GM06990 (cell line): Measurements from ENCODE around the gene SFMBT1.

Experiments used
- DNase-seq: peaks from one replicate; pipeline ENCODE4 v3.0.0-alpha.2; 2011; ENCODE audit not compliant: insufficient read length; ENCODE audit errors: extremely low read depth
- H3K27me3 ChIP-seq: replicated peaks from 2 replicates; pipeline ENCODE4 v1.6.0; 2011; ENCODE audit warnings: low read length; ENCODE audit not compliant: control insufficient read depth, insufficient read depth
- H3K36me3 ChIP-seq: 2 replicates; pipeline ENCODE4 v1.5.1; 2011; ENCODE audit warnings: low read length; ENCODE audit not compliant: control insufficient read depth, insufficient read depth
- H3K4me3 ChIP-seq: replicated peaks from 2 replicates; pipeline ENCODE4 v1.5.1; 2011; ENCODE audit warnings: low read depth, mild to moderate bottlenecking, control low read depth, low read length
- TF ChIP-seq, protein P1 (sequence below): IDR thresholded peaks from 2 replicates; pipeline ENCODE4 v1.5.1; 2011; ENCODE audit warnings: low read length, control low read depth, mild to moderate bottlenecking, inconsistent platforms; ENCODE audit not compliant: insufficient read depth, poor library complexity, severe bottlenecking

SFMBT1 gene

DNA sequence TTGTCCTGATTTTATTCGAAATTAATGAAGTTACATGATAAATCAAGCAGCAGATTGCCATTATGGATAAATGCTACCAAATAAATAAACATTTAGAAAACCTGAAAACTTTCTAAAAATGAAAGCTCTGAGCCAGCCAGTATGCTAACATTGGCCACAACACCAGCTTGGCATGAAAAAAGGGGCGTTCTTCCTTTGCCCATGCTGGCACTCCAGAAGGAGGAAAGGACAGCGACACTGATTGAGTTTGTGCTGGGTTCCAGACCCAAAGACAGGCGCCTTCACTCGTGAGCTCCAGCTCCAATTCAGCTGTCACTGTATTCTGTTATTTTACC, 153.6 kb downstream of the SFMBT1 start:
- H3K36me3 ChIP-seq: peaks cover 1% of the 10 kb centered on the region; the same call in 1 of the 2 replicates
- TF ChIP-seq, protein P1, sequence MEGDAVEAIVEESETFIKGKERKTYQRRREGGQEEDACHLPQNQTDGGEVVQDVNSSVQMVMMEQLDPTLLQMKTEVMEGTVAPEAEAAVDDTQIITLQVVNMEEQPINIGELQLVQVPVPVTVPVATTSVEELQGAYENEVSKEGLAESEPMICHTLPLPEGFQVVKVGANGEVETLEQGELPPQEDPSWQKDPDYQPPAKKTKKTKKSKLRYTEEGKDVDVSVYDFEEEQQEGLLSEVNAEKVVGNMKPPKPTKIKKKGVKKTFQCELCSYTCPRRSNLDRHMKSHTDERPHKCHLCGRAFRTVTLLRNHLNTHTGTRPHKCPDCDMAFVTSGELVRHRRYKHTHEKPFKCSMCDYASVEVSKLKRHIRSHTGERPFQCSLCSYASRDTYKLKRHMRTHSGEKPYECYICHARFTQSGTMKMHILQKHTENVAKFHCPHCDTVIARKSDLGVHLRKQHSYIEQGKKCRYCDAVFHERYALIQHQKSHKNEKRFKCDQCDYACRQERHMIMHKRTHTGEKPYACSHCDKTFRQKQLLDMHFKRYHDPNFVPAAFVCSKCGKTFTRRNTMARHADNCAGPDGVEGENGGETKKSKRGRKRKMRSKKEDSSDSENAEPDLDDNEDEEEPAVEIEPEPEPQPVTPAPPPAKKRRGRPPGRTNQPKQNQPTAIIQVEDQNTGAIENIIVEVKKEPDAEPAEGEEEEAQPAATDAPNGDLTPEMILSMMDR: no peak
- no peak for DNase-seq
- no peaks in the 10 kb centered on the region for H3K27me3 ChIP-seq
- no peak overlapping the region for H3K4me3 ChIP-seq

DNA sequence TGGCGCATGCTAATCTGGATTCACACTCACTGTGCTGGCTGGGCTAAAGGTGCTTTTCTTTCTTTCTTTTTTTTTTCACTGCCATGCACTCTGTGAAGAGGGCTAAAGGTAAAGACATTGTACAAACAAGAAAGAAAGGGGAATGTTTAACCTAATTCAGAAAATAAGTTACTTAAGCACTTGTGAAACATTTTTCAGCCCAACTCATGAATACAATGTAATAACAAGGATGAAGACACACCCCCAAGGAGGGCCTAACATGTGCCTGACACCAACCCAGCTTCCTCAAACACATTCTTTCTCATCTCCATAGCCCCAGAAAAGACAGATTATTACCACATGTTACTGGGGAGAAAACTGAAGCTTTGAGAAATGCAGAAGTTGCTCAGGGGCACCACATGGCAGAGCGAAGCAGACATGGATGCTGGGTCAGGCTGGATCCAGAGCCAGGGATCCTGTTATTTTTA, 154.2 kb downstream of the SFMBT1 start:
- TF ChIP-seq, protein P1: no peak
- no peak overlapping the region for H3K4me3 ChIP-seq
- peak; percentile 15 for DNase-seq
- H3K27me3 ChIP-seq: no peaks in the 10 kb centered on the region
- peaks cover 1% of the 10 kb centered on the region; the same call in 1 of the 2 replicates for H3K36me3 ChIP-seq

DNA sequence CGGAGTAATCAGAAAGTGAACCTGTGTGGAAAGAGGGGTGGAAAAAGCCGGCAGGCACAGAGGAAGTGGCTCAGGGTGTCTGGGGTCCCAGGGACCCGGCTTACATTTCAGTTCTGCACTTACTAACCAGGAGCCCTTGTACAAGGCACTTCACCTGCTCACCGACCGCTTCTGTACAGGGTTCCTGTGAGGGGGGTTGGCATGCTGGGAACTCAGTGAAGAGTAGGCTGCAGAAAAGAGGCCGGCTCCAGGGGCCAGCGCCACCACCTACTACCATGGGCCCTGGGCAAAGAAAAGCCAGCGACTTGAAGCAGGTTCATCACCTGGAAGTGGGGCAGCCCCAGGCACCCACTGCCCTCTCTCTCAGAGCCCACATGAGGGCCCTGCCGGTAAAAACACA, 154.7 kb downstream of the SFMBT1 start:
- TF ChIP-seq, protein P1: no peak
- Histone ChIP-seq H3K27me3 (no peaks in the 10 kb centered on the region), H3K4me3 (no peak overlapping the region), H3K36me3 (peaks cover 1% of the 10 kb centered on the region; the same call in 1 of the 2 replicates)
- DNase-seq: peak; percentile 31

DNA sequence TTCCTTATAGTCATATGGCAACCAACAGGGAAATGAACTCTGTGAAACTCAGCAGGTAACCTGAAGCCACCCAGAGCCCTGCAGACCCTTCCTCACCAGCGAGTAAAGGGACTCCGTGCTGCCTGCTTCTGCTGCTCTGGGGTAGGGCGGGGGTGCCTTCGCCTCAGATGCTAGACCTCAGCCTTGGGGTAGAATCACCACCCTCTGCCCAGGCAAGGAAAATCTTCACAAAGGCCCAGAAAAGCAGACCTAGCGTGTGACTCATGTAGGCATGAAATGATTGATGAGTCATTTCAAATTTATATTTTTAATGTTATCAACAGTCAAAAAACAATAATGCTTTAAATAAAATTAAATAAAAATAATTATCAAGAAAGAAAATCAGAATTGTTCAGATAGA, 155.1 kb downstream of the SFMBT1 start:
- Histone ChIP-seq H3K27me3 (no peaks in the 10 kb centered on the region), H3K4me3 (no peak overlapping the region), H3K36me3 (peaks cover 1% of the 10 kb centered on the region; the same call in 1 of the 2 replicates)
- TF ChIP-seq, protein P1: no peak
- DNase-seq: peak; percentile 22

DNA sequence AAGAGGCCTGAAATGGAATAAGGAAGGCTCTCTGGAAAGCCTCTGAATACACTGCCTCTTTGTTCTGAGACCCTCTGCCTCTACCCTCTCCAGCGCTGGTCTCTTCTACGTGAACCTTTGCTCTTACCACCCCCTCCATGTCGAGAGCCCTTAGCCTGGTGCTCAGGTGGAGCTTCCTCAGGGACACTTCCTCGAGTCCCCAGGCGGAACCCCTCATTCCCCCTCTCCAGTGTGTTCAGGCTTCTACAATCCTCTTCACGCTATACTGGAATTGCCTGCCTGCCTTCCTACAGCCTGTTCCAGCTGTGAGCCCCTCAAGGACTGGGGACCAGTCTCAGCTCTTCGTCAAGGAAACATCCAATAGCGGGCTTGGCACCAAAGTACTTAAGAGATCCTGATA, 156.0 kb downstream of the SFMBT1 start:
- TF ChIP-seq, protein P1: no peak
- no peak overlapping the region for H3K4me3 ChIP-seq
- H3K27me3 ChIP-seq: no peaks in the 10 kb centered on the region
- H3K36me3 ChIP-seq: peaks cover under 1% of the 10 kb centered on the region; the same call in 1 of the 2 replicates
- no peak for DNase-seq

DNA sequence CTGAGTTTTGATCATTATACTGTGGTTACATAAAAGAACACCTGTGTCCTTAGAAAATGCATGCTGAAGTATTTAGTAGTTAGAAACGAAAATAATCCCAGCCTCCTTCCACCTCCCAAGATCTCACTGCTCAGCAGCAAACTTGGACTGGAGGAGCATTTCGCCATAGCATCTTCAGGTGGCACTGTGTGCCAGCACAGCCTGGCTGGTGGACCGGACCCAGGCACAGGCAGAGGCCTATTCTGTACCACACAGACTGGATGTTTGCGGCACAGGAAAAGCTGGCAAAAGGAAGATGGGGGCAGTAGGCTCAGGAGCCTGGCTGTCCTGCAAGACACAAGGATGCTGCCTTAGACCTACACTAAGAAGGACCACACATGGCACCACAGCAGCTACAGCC, 158.7 kb downstream of the SFMBT1 start:
- TF ChIP-seq, protein P1: no peak
- Histone ChIP-seq H3K4me3 (no peak overlapping the region), H3K27me3 (no peaks in the 10 kb centered on the region), H3K36me3 (no peaks in the 10 kb centered on the region; the same call in 1 of the 2 replicates)
- DNase-seq: no peak
